Coronary artery (tissue), 2 donors: ENCODE results near the gene SULF2.

Experiments
- DNase-seq: peaks from one replicate; pipeline ENCODE4 v3.0.0-alpha.2; 2017; ENCODE audit warnings: low spot score
- H3K27ac ChIP-seq, 2 donors: fragments of 200-600 bp; sonication (generic); one replicate each; pipeline ENCODE4 v1.5.1; 2016 to 2019
- H3K4me3 ChIP-seq: fragments of 200-600 bp; sonication (generic); 2 replicates; pipeline ENCODE4 v1.5.1; 2016; ENCODE audit warnings: mild to moderate bottlenecking, moderate library complexity
- CTCF ChIP-seq: fragments of 200-600 bp; sonication (generic); IDR thresholded peaks from one replicate; pipeline ENCODE4 v1.5.1; 2019; ENCODE audit warnings: antibody characterized with exemption

Gene SULF2

GRCh38 chr20:47718398-47718797 lies 66.9 kb downstream of the SULF2 start:
- Histone ChIP-seq H3K27ac (no peak overlapping the region), H3K4me3 (no peak overlapping the region)
- no peak for DNase-seq
- no peak for TF ChIP-seq CTCF

- TF ChIP-seq CTCF: no peak
- H3K4me3 ChIP-seq: no peak overlapping the region
- no peak overlapping the region for H3K27ac ChIP-seq
- DNase-seq: no peak
Measured at GRCh38 chr20:47717421-47717820, 67.9 kb downstream of the SULF2 start.

- Histone ChIP-seq H3K27ac (no peak overlapping the region), H3K4me3 (peak overlapping the region; percentile 30)
- no peak for DNase-seq
- TF ChIP-seq CTCF: no peak
Measured at GRCh38 chr20:47713878-47714450, 71.3 kb downstream of the SULF2 start.

GRCh38 chr20:47713163-47713562 lies 72.1 kb downstream of the SULF2 start:
- DNase-seq: no peak
- TF ChIP-seq CTCF: no peak
- H3K27ac ChIP-seq: no peak overlapping the region

GRCh38 chr20:47711046-47711752 lies 74.1 kb downstream of the SULF2 start:
- TF ChIP-seq CTCF: no peak
- no peak for DNase-seq
- Histone ChIP-seq H3K27ac (no peak overlapping the region), H3K4me3 (no peak overlapping the region)

More at GRCh38 chr20:47713163-47713562, 72.1 kb downstream of the SULF2 start:
- H3K4me3 ChIP-seq: no peak overlapping the region

- Histone ChIP-seq H3K27ac (no peak overlapping the region), H3K4me3 (no peak overlapping the region)
- TF ChIP-seq CTCF: no peak
- no peak for DNase-seq
Measured at GRCh38 chr20:47710665-47711045, 74.6 kb downstream of the SULF2 start.
